Calu3 (cell line): ENCODE data around the gene AOAH. TPM values are rescaled to one million over a fixed set of nuclear protein-coding genes. Genes with fewer than 3 reads are reported as not detected.
A peak's percentile ranks its signal among the peaks of the same experiment; 100 is the strongest.
"Not testable (repeated sequence)": the region's sequence is repeated elsewhere in the genome, so short reads cannot be mapped to it uniquely, and the experiment has no call there.

Source experiments
- BruUV-seq: library from RNA; stranded (reverse); fragments of 400-500 nt; replicated peaks from 2 replicates; lab custom pipeline; 2021; lab: Mats Ljungman, UMichigan
- CTCF ChIA-PET: fragments of 300-600 bp; sonication (Branson Sonifier 250); formaldehyde crosslinking; loops from one replicate; lab custom pipeline; 2022; ENCODE audit warnings: antibody characterized with exemption; lab: Charles Lee
- DNase-seq: peaks from one replicate; pipeline ENCODE4 v3.0.0; 2022
- H3K27ac Mint-ChIP-seq: one replicate; pipeline ENCODE4 v1.8.0; 2022; ENCODE audit warnings: mixed read lengths; ENCODE audit not compliant: unreplicated experiment
- H3K27me3 Mint-ChIP-seq: one replicate; pipeline ENCODE4 v1.8.0; 2022; ENCODE audit warnings: mixed read lengths; ENCODE audit not compliant: unreplicated experiment
- H3K36me3 Mint-ChIP-seq: one replicate; pipeline ENCODE4 v1.8.0; 2022; ENCODE audit warnings: mild to moderate bottlenecking, moderate library complexity, mixed read lengths; ENCODE audit not compliant: insufficient read depth, unreplicated experiment
- H3K4me1 Mint-ChIP-seq: one replicate; pipeline ENCODE4 v1.8.0; 2022; ENCODE audit warnings: mild to moderate bottlenecking, low read depth, mixed read lengths; ENCODE audit not compliant: unreplicated experiment
- H3K4me3 Mint-ChIP-seq: one replicate; pipeline ENCODE4 v1.8.0; 2022; ENCODE audit warnings: mild to moderate bottlenecking, low read depth, moderate library complexity, mixed read lengths; ENCODE audit not compliant: unreplicated experiment
- H3K9me3 Mint-ChIP-seq: one replicate; pipeline ENCODE4 v1.8.0; 2022; ENCODE audit warnings: low read depth, mixed read lengths; ENCODE audit not compliant: unreplicated experiment
- CTCF ChIP-seq: fragments of 200-600 bp; IDR thresholded peaks from one replicate; pipeline ENCODE4 v1.8.0; 2022; ENCODE audit warnings: antibody characterized with exemption; ENCODE audit not compliant: unreplicated experiment
- intact Hi-C: fragments of 100-400 bp; cut with micrococcal nuclease; formaldehyde crosslinking; loops from one replicate; pipeline ENCODE4 v1.10.0; 2022; ENCODE audit not compliant: unreplicated experiment
- total RNA-seq: library from RNA; stranded (reverse); gene quantifications from 2 replicates; pipeline ENCODE4 v1.2.3, GENCODE V29; 2022

Gene AOAH
- total RNA-seq, 1 experiment from 2014 or later: not detected

- H3K9me3 Mint-ChIP-seq: peaks cover 4% of the 10 kb centered on the region
- H3K36me3 Mint-ChIP-seq: peaks cover 5% of the 10 kb centered on the region
- BruUV-seq: no TSS peak
Observed at GRCh38 chr7:36708767-36709166, 15.5 kb downstream of the AOAH start.

GRCh38 chr7:36707898-36708297, 16.4 kb downstream of the AOAH start:
- peaks cover 46% of the 10 kb centered on the region for H3K4me1 Mint-ChIP-seq
- TF ChIP-seq CTCF: no peak
- intact Hi-C loops: loop anchor here (2.0 kb wide), 2 partner anchors 73 to 87 kb away; no protein-coding TSS in a partner anchor
- no peak for DNase-seq
- no TSS peak for BruUV-seq
- no peak overlapping the region for H3K4me3 Mint-ChIP-seq
- peaks cover 2% of the 10 kb centered on the region for H3K9me3 Mint-ChIP-seq
- no peaks in the 10 kb centered on the region for H3K27me3 Mint-ChIP-seq
- peaks cover 5% of the 10 kb centered on the region for H3K36me3 Mint-ChIP-seq
- CTCF ChIA-PET: interaction anchor here (1.0 to 1.5 kb wide), 3 partner anchors 18 to 474 kb away, joined by 3 read pairs; no protein-coding TSS in a partner anchor
- H3K27ac Mint-ChIP-seq: peak overlapping the region; percentile 66

More at GRCh38 chr7:36708767-36709166, 15.5 kb downstream of the AOAH start:
- intact Hi-C loops: loop anchor here (2.0 kb wide), 2 partner anchors 72 to 86 kb away; no protein-coding TSS in a partner anchor
- H3K4me1 Mint-ChIP-seq: peaks cover 46% of the 10 kb centered on the region
- peak; percentile 28 for DNase-seq
- peak overlapping the region; percentile 66 for H3K27ac Mint-ChIP-seq
- peak overlapping the region; percentile 46 for H3K4me3 Mint-ChIP-seq
- CTCF ChIA-PET: interaction anchor here (0.6 to 1.5 kb wide), 5 partner anchors 19 to 473 kb away, joined by 3 to 5 read pairs (median 3); no protein-coding TSS in a partner anchor
- H3K27me3 Mint-ChIP-seq: no peaks in the 10 kb centered on the region
- TF ChIP-seq CTCF: no peak

- Mint-ChIP-seq H3K4me3 (no peak overlapping the region), H3K4me1 (peaks cover 46% of the 10 kb centered on the region), H3K36me3 (peaks cover 5% of the 10 kb centered on the region), H3K27me3 (no peaks in the 10 kb centered on the region), H3K9me3 (peaks cover 2% of the 10 kb centered on the region), H3K27ac (peak overlapping the region; percentile 66)
- no peak for TF ChIP-seq CTCF
- CTCF ChIA-PET: interaction anchor here (1.5 kb wide), 1 partner anchor 475 kb away, joined by 3 read pairs; no protein-coding TSS in a partner anchor
- intact Hi-C loops: no loop called here
- no TSS peak for BruUV-seq
- DNase-seq: no peak
Observed at GRCh38 chr7:36707465-36707864, 16.8 kb downstream of the AOAH start.

GRCh38 chr7:36703860-36704259, 20.4 kb downstream of the AOAH start:
- BruUV-seq, CTCF ChIA-PET, H3K36me3 Mint-ChIP-seq, H3K27me3 Mint-ChIP-seq, DNase-seq, H3K9me3 Mint-ChIP-seq, H3K4me3 Mint-ChIP-seq, H3K27ac Mint-ChIP-seq, intact Hi-C loops: not testable (repeated sequence)
- peaks cover 14% of the 10 kb centered on the region for H3K4me1 Mint-ChIP-seq

- intact Hi-C loops: no loop called here
- Mint-ChIP-seq H3K27ac (no peak overlapping the region), H3K36me3 (no peaks in the 10 kb centered on the region), H3K4me1 (no peaks in the 10 kb centered on the region), H3K4me3 (no peak overlapping the region), H3K9me3 (no peaks in the 10 kb centered on the region), H3K27me3 (no peaks in the 10 kb centered on the region)
- CTCF ChIA-PET: no interaction called here
- no peak for DNase-seq
- no peak for TF ChIP-seq CTCF
- no TSS peak for BruUV-seq
Observed at GRCh38 chr7:36692456-36692855, 31.8 kb downstream of the AOAH start.
